Mammary epithelial cell (primary cell): ENCODE data around the gene GRAMD1B.

ENCODE experiments used
- EZH2 ChIP-seq: IDR thresholded peaks from 2 replicates; pipeline ENCODE4 v1.6.1; 2012; ENCODE audit warnings: low read length, inconsistent platforms, borderline replicate concordance
- TF ChIP-seq, protein P1 (sequence below), 2 donors: IDR thresholded peaks in 1 of 2; conservative IDR thresholded peaks in 1 of 2; 2 replicates each; pipeline ENCODE4 v1.5.1; 2011 to 2012; ENCODE audit warnings: inconsistent platforms in 2 of 2, low read length in 2 of 2, mild to moderate bottlenecking in 2 of 2, control low read depth in 1 of 2, low read depth in 1 of 2; ENCODE audit not compliant: insufficient read depth in 1 of 2; ENCODE audit errors: extremely low read depth in 1 of 2

DNA sequence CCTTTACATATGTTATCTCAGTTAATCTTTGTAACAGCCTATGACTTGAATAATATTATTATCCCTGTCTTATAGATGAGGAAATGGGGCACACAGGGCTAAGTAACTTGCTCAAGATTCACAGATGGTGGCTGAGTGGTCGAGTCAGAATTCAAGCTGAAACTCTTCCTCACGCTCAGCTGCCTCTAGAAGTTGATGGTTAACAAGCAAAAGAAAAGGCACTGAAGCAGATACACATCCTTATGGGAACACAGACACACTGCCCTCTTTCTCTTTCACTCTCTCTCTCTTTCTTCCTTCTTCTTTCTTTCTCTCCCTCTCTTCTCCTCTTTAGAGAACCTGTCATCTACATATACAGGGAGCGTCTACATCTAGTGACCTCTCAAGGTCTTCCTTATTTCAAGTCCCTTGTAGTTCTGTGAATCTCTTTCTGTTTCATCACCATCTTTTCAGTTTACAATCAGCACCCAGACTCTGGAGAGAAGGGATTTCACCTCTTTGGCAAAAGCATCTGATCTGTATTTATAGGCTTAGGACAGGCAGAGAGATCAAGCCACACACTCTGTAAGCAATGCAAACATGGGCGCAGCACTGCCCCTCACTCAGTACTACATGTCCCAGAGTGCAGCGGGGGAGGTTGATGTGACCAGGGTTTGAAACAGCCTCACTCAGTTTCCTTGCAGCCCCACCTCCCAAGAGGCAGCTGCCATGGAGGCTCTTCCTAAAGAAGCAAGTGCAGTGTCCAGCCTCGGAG, 75.7 kb downstream of the GRAMD1B start:
- TF ChIP-seq, protein P1, sequence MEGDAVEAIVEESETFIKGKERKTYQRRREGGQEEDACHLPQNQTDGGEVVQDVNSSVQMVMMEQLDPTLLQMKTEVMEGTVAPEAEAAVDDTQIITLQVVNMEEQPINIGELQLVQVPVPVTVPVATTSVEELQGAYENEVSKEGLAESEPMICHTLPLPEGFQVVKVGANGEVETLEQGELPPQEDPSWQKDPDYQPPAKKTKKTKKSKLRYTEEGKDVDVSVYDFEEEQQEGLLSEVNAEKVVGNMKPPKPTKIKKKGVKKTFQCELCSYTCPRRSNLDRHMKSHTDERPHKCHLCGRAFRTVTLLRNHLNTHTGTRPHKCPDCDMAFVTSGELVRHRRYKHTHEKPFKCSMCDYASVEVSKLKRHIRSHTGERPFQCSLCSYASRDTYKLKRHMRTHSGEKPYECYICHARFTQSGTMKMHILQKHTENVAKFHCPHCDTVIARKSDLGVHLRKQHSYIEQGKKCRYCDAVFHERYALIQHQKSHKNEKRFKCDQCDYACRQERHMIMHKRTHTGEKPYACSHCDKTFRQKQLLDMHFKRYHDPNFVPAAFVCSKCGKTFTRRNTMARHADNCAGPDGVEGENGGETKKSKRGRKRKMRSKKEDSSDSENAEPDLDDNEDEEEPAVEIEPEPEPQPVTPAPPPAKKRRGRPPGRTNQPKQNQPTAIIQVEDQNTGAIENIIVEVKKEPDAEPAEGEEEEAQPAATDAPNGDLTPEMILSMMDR (conservative IDR thresholded peaks at IDR 0.05 in 1 of 2, IDR thresholded peaks at IDR 0.05 in 1 of 2; ENCODE audit: extremely low read depth in 1 of 2, insufficient read depth in 1 of 2, low read depth in 1 of 2, low read length in 2 of 2), result no peak
- no peak for TF ChIP-seq EZH2
